ENCODE data around the gene PGLYRP4. TPM values are rescaled to one million over a fixed set of nuclear protein-coding genes. Genes with fewer than 3 reads are reported as not detected.

PGLYRP4 gene
- total and polyA plus RNA-seq, 2 experiments from 2014 or later, result not detected

- no peak overlapping the region for H2AFZ ChIP-seq
- no peaks in the 10 kb centered on the region for H3K36me3 ChIP-seq (ENCODE audit: low read depth)
- H3K27ac ChIP-seq, result no peak overlapping the region
- no peaks in the 10 kb centered on the region for H3K4me1 ChIP-seq (ENCODE audit: insufficient read depth)
- no peak for TF ChIP-seq EZH2phosphoT487 (IDR thresholded peaks at IDR 0.05; ENCODE audit: insufficient read depth, low read depth)
- no peak for TF ChIP-seq EZH2 (IDR thresholded peaks at IDR 0.05; ENCODE audit: insufficient read depth, poor library complexity, severe bottlenecking)
- H3K4me2 ChIP-seq (ENCODE audit: unreplicated experiment), result no peak overlapping the region
- no peaks in the 10 kb centered on the region for H3K79me2 ChIP-seq (ENCODE audit: insufficient read depth)
- in situ Hi-C loops (cut with MboI), result loop anchor here (10.0 to 25.0 kb wide), 2 partner anchors 124 to 376 kb away; partner anchors contain the start of gene INTS3
- H4K20me1 ChIP-seq (ENCODE audit: insufficient read depth), result no peaks in the 10 kb centered on the region
- DNase-seq, result no peak
- no peak overlapping the region for H3K9ac ChIP-seq
- H3K27me3 ChIP-seq (replicated peaks; ENCODE audit: insufficient read depth), result peaks cover 11% of the 10 kb centered on the region; the same call in 1 of the 2 replicates
- no peaks in the 10 kb centered on the region for H3F3A ChIP-seq (ENCODE audit: insufficient read depth)
- no peak overlapping the region for H3K4me3 ChIP-seq
- H3K9me2 ChIP-seq (ENCODE audit: insufficient read depth), result no peaks in the 10 kb centered on the region
- 65 to 70% methylated on average over 11 of the region's 11 CpGs for WGBS, 2 experiments (ENCODE audit: low coverage in 1 of 2, low lambda C conversion rate in 2 of 2, missing lambda C conversion rate in 2 of 2)
- no peaks in the 10 kb centered on the region for H3K9me3 ChIP-seq (ENCODE audit: low read depth)
These were observed 12.2 kb upstream of the PGLYRP4 start for GRCh38 chr1:153360592-153361479.

GRCh38 chr1:153360190-153360589 is 11.5 kb upstream of the PGLYRP4 start:
- Histone ChIP-seq H2AFZ (no peak overlapping the region), H3K4me3 (no peak overlapping the region), H3K27ac (no peak overlapping the region), H3K4me1 (ENCODE audit: insufficient read depth) (no peaks in the 10 kb centered on the region), H3K9me2 (ENCODE audit: insufficient read depth) (no peaks in the 10 kb centered on the region), H3K9ac (no peak overlapping the region), H3K9me3 (ENCODE audit: low read depth) (no peaks in the 10 kb centered on the region), H3K36me3 (ENCODE audit: low read depth) (no peaks in the 10 kb centered on the region), H3F3A (ENCODE audit: insufficient read depth) (no peaks in the 10 kb centered on the region), H3K79me2 (ENCODE audit: insufficient read depth) (no peaks in the 10 kb centered on the region), H3K27me3 (replicated peaks; ENCODE audit: insufficient read depth) (peaks cover 11% of the 10 kb centered on the region; the same call in 1 of the 2 replicates), H4K20me1 (ENCODE audit: insufficient read depth) (no peaks in the 10 kb centered on the region), H3K4me2 (ENCODE audit: unreplicated experiment) (no peak overlapping the region)
- WGBS, 2 experiments (ENCODE audit: low coverage in 1 of 2, low lambda C conversion rate in 2 of 2, missing lambda C conversion rate in 2 of 2), result 77 to 81% methylated on average over 2 of the region's 2 CpGs
- no peak for DNase-seq
- in situ Hi-C loops (cut with MboI), result loop anchor here (10.0 to 25.0 kb wide), 2 partner anchors 125 to 377 kb away; partner anchors contain the start of gene INTS3
- TF ChIP-seq EZH2phosphoT487 (IDR thresholded peaks at IDR 0.05; ENCODE audit: insufficient read depth, low read depth) (no peak), EZH2 (IDR thresholded peaks at IDR 0.05; ENCODE audit: insufficient read depth, poor library complexity, severe bottlenecking) (no peak)

- H3K9me3 ChIP-seq (ENCODE audit: low read depth), result no peaks in the 10 kb centered on the region
- 61 to 73% methylated on average over 6 of the region's 6 CpGs for WGBS, 2 experiments (ENCODE audit: low coverage in 1 of 2, low lambda C conversion rate in 2 of 2, missing lambda C conversion rate in 2 of 2)
- DNase-seq, result no peak
- H2AFZ ChIP-seq, result no peak overlapping the region
- no peaks in the 10 kb centered on the region for H3K79me2 ChIP-seq (ENCODE audit: insufficient read depth)
- H4K20me1 ChIP-seq (ENCODE audit: insufficient read depth), result no peaks in the 10 kb centered on the region
- in situ Hi-C loops (cut with MboI), result loop anchor here (25.0 kb wide), 1 partner anchor 378 kb away; the partner anchor contains the start of gene INTS3
- no peaks in the 10 kb centered on the region for H3K4me1 ChIP-seq (ENCODE audit: insufficient read depth)
- H3F3A ChIP-seq (ENCODE audit: insufficient read depth), result no peaks in the 10 kb centered on the region
- H3K27ac ChIP-seq, result no peak overlapping the region
- peaks cover 11% of the 10 kb centered on the region for H3K27me3 ChIP-seq (replicated peaks; ENCODE audit: insufficient read depth)
- no peak overlapping the region for H3K4me2 ChIP-seq (ENCODE audit: unreplicated experiment)
- TF ChIP-seq EZH2 (IDR thresholded peaks at IDR 0.05; ENCODE audit: insufficient read depth, poor library complexity, severe bottlenecking), result no peak
- no peak for TF ChIP-seq EZH2phosphoT487 (IDR thresholded peaks at IDR 0.05; ENCODE audit: insufficient read depth, low read depth)
- no peaks in the 10 kb centered on the region for H3K36me3 ChIP-seq (ENCODE audit: low read depth)
- H3K9me2 ChIP-seq (ENCODE audit: insufficient read depth), result no peaks in the 10 kb centered on the region
- H3K9ac ChIP-seq, result no peak overlapping the region
- no peak overlapping the region for H3K4me3 ChIP-seq
These were observed 10.6 kb upstream of the PGLYRP4 start for GRCh38 chr1:153359241-153359640.

DNA sequence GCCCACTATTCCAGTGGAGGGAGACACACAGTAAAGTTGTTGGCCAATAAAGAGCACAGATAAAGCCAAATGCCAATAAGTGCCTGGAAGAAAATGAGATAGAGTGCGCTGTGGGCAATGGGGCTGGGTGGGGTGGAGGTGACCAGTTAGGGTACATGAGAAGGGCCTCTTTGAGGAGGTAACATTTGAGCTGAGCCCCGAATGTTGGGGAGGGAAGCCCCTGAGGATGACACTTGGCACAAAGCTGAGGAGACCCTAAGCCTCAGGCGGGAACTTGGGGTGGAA is 10.0 kb upstream of the PGLYRP4 start:
- H3K9me2 ChIP-seq (ENCODE audit: insufficient read depth), result no peaks in the 10 kb centered on the region
- TF ChIP-seq EZH2phosphoT487 (IDR thresholded peaks at IDR 0.05; ENCODE audit: insufficient read depth, low read depth) (no peak), EZH2 (IDR thresholded peaks at IDR 0.05; ENCODE audit: insufficient read depth, poor library complexity, severe bottlenecking) (no peak)
- no peaks in the 10 kb centered on the region for H3F3A ChIP-seq (ENCODE audit: insufficient read depth)
- H3K27ac ChIP-seq, result no peak overlapping the region
- H3K79me2 ChIP-seq (ENCODE audit: insufficient read depth), result no peaks in the 10 kb centered on the region
- H3K4me2 ChIP-seq (ENCODE audit: unreplicated experiment), result no peak overlapping the region
- H2AFZ ChIP-seq, result no peak overlapping the region
- WGBS, 2 experiments (ENCODE audit: low coverage in 1 of 2, low lambda C conversion rate in 2 of 2, missing lambda C conversion rate in 2 of 2), result 56% methylated on average over 3 of the region's 3 CpGs
- H3K4me3 ChIP-seq, result no peak overlapping the region
- in situ Hi-C loops (cut with MboI), result loop anchor here (25.0 kb wide), 1 partner anchor 379 kb away; the partner anchor contains the start of gene INTS3
- DNase-seq, result no peak
- H3K9me3 ChIP-seq (ENCODE audit: low read depth), result no peaks in the 10 kb centered on the region
- no peaks in the 10 kb centered on the region for H3K36me3 ChIP-seq (ENCODE audit: low read depth)
- no peak overlapping the region for H3K9ac ChIP-seq
- no peaks in the 10 kb centered on the region for H4K20me1 ChIP-seq (ENCODE audit: insufficient read depth)
- H3K4me1 ChIP-seq (ENCODE audit: insufficient read depth), result no peaks in the 10 kb centered on the region
- H3K27me3 ChIP-seq (replicated peaks; ENCODE audit: insufficient read depth), result peaks cover 11% of the 10 kb centered on the region
